Ovary (tissue), 9 donors: ENCODE measurements around the gene CTSW. TPM values are rescaled to one million over a fixed set of nuclear protein-coding genes. Genes with fewer than 3 reads are reported as not detected.

Experiments
- DNase-seq, 5 donors: peaks; one replicate each; pipeline ENCODE4 v3.0.0-alpha.2; 2019 to 2020
- H3K27ac ChIP-seq, 2 donors: fragments of 200-600 bp; one replicate each; pipeline versions ENCODE4 v1.5.1 to v1.8.0; 2019 to 2022
- H3K27me3 ChIP-seq: fragments of 200-600 bp; one replicate; pipeline ENCODE4 v1.8.0; 2022
- H3K36me3 ChIP-seq: fragments of 200-600 bp; sonication (generic); one replicate; pipeline ENCODE4 v1.5.1; 2019
- H3K4me1 ChIP-seq: one replicate; pipeline ENCODE4 v1.8.1; 2013; ENCODE audit warnings: mild to moderate bottlenecking, moderate library complexity; ENCODE audit not compliant: insufficient read depth
- H3K4me3 ChIP-seq: fragments of 200-600 bp; sonication (generic); one replicate; pipeline ENCODE4 v1.5.1; 2017
- H3K9me3 ChIP-seq, 2 donors: fragments of 200-600 bp in 1 of 2; sonication (generic) in 1 of 2; one replicate each; pipeline versions ENCODE4 v1.5.1 to v1.8.1; 2013 to 2019; ENCODE audit warnings: mild to moderate bottlenecking in 1 of 2, moderate library complexity in 1 of 2
- EP300 ChIP-seq: sonication (generic); formaldehyde crosslinking; IDR thresholded peaks from one replicate; pipeline ENCODE4 v1.6.1; 2017; ENCODE audit warnings: antibody characterized with exemption
- POLR2A ChIP-seq: fragments of 450-650 bp; IDR thresholded peaks from one replicate; pipeline ENCODE4 v1.6.1; 2017; ENCODE audit warnings: antibody characterized with exemption, mild to moderate bottlenecking, moderate library complexity
- WGBS, 3 donors: extraction: QIAGEN DNeasy Blood & Tissue Kit in 1 of 3; methylation state at CpG; one replicate each; pipeline versions ENCODE4 v1.1.5 to v1.1.7; 2013 to 2017; 5-methylcytosine and 5-hydroxymethylcytosine counted together
- intact Hi-C, 4 donors: fragments of 100-400 bp; cut with DNase I; formaldehyde crosslinking; loops; one replicate each; pipeline versions ENCODE4 v1.11.0 to v1.15.1; 2022 to 2023
- polyA plus RNA-seq, 2 donors: library from polyadenylated mRNA; stranded (reverse); fragments of 200-250 nt in 1 of 2; fragments of 350-450 nt in 1 of 2; fragmentation: Illumina TruSeq in 1 of 2; extraction: RNeasy Lipid Tissue Mini Kit (QIAGEN cat#74804) in 1 of 2; gene quantifications; one replicate each; pipeline ENCODE4 v1.2.3, GENCODE V29; 2013 to 2014
- total RNA-seq, 7 donors: library from RNA; depleted of rRNA in 2 of 7; stranded (reverse); fragments of >200 nt in 2 of 7; fragmentation: NEBNext Ultra II Directional in 3 of 7; extraction: Animal tissue kit (Norgen Biotek cat#: 25700) in 3 of 7; gene quantifications; one replicate each; pipeline versions ENCODE4 v1.1.0 to v1.2.4, GENCODE V29; 2016 to 2023
- TF ChIP-seq, protein P1 (sequence below), 3 donors: fragments of 450-650 bp in 2 of 3; fragments of 200-600 bp in 1 of 3; IDR thresholded peaks; one replicate each; pipeline versions ENCODE4 v1.5.1 to v1.8.0; 2016 to 2022; ENCODE audit warnings: antibody characterized with exemption in 3 of 3, mild to moderate bottlenecking in 1 of 3
- donor health status: DM: no; HTN: no; CAD: no; lungs with moderate emphysema.
- donor health status: DM: no; HTN: no; CAD: no.
- donor health status: Bipolar disorder and iron deficiency.
- donor health status: DM: yes; HTN: yes; CAD: no.
- donor health status: DM: no; HTN: no; CAD: no.
- donor health status: DM: yes; HTN: yes; CAD: no.

CTSW gene
- total and polyA plus RNA-seq, 9 donors: 0.30 to 1.3 (median 0.81) TPM

GRCh38 chr11:65903068-65903481 is 23.4 kb downstream of the CTSW start:
- peaks cover 2% of the 10 kb centered on the region for H3K4me1 ChIP-seq
- H3K27me3 ChIP-seq: peaks cover 4% of the 10 kb centered on the region
- TF ChIP-seq EP300 (no peak), POLR2A (no peak)
- no peaks in the 10 kb centered on the region for H3K36me3 ChIP-seq
- intact Hi-C loops: no loop called here
- H3K27ac ChIP-seq: no peak overlapping the region
- no peak overlapping the region for H3K4me3 ChIP-seq
- DNase-seq: no peak
- H3K9me3 ChIP-seq: no peaks in the 10 kb centered on the region
- 18 to 31% (median 25%) methylated on average over 5 of the region's 5 CpGs for WGBS, 3 donors

GRCh38 chr11:65903715-65904114 is 24.1 kb downstream of the CTSW start:
- Histone ChIP-seq H3K4me3 (no peak overlapping the region), H3K27ac (no peak overlapping the region), H3K9me3 (no peaks in the 10 kb centered on the region), H3K4me1 (peaks cover 2% of the 10 kb centered on the region), H3K27me3 (peaks cover 3% of the 10 kb centered on the region), H3K36me3 (no peaks in the 10 kb centered on the region)
- TF ChIP-seq POLR2A: no peak
- TF ChIP-seq, protein P1, sequence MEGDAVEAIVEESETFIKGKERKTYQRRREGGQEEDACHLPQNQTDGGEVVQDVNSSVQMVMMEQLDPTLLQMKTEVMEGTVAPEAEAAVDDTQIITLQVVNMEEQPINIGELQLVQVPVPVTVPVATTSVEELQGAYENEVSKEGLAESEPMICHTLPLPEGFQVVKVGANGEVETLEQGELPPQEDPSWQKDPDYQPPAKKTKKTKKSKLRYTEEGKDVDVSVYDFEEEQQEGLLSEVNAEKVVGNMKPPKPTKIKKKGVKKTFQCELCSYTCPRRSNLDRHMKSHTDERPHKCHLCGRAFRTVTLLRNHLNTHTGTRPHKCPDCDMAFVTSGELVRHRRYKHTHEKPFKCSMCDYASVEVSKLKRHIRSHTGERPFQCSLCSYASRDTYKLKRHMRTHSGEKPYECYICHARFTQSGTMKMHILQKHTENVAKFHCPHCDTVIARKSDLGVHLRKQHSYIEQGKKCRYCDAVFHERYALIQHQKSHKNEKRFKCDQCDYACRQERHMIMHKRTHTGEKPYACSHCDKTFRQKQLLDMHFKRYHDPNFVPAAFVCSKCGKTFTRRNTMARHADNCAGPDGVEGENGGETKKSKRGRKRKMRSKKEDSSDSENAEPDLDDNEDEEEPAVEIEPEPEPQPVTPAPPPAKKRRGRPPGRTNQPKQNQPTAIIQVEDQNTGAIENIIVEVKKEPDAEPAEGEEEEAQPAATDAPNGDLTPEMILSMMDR (IDR thresholded peaks at IDR 0.05): no peak
- no peak for TF ChIP-seq EP300
- no peak for DNase-seq
- WGBS, 3 donors: 71 to 76% (median 73%) methylated on average over 8 of the region's 8 CpGs
- intact Hi-C loops: no loop called here

GRCh38 chr11:65906602-65907001 is 27.0 kb downstream of the CTSW start:
- no peaks in the 10 kb centered on the region for H3K27me3 ChIP-seq
- peaks cover 4% of the 10 kb centered on the region for H3K4me1 ChIP-seq
- no peak for DNase-seq
- H3K36me3 ChIP-seq: no peaks in the 10 kb centered on the region
- no peaks in the 10 kb centered on the region for H3K9me3 ChIP-seq
- no peak overlapping the region for H3K4me3 ChIP-seq
- TF ChIP-seq, protein P1 (IDR thresholded peaks at IDR 0.05): no peak
- TF ChIP-seq POLR2A (no peak), EP300 (no peak)
- 81 to 89% (median 84%) methylated on average over 5 of the region's 5 CpGs for WGBS, 3 donors
- H3K27ac ChIP-seq: no peak overlapping the region
- intact Hi-C loops: no loop called here

DNA sequence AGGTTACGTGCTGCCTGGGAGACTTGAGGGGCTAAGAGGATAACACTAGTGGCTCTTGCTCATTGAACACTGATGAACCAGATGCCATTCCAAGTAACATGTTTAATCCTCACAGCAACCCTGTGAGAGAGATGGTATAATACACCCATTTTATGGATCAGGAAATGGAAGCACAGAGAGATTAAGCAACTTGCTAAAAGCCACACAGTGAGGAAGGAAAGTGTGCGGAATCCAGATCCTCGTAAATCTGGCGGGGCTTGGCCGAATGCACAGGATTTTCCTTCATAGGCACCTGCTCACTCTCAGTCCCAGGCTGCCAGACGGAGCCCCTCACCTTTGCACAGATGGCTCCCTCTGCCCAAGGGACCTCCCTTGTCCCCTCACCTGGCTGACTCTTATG is 28.2 kb downstream of the CTSW start:
- peaks cover 10% of the 10 kb centered on the region for H3K4me1 ChIP-seq
- H3K9me3 ChIP-seq: no peaks in the 10 kb centered on the region
- DNase-seq: no peak
- no peaks in the 10 kb centered on the region for H3K27me3 ChIP-seq
- no peaks in the 10 kb centered on the region for H3K36me3 ChIP-seq
- TF ChIP-seq, protein P1 (IDR thresholded peaks at IDR 0.05): no peak
- TF ChIP-seq POLR2A (no peak), EP300 (no peak)
- intact Hi-C loops: no loop called here
- H3K27ac ChIP-seq: no peak overlapping the region
- H3K4me3 ChIP-seq: no peak overlapping the region
- WGBS, 3 donors: 70 to 81% (median 79%) methylated on average over 6 of the region's 6 CpGs

DNA sequence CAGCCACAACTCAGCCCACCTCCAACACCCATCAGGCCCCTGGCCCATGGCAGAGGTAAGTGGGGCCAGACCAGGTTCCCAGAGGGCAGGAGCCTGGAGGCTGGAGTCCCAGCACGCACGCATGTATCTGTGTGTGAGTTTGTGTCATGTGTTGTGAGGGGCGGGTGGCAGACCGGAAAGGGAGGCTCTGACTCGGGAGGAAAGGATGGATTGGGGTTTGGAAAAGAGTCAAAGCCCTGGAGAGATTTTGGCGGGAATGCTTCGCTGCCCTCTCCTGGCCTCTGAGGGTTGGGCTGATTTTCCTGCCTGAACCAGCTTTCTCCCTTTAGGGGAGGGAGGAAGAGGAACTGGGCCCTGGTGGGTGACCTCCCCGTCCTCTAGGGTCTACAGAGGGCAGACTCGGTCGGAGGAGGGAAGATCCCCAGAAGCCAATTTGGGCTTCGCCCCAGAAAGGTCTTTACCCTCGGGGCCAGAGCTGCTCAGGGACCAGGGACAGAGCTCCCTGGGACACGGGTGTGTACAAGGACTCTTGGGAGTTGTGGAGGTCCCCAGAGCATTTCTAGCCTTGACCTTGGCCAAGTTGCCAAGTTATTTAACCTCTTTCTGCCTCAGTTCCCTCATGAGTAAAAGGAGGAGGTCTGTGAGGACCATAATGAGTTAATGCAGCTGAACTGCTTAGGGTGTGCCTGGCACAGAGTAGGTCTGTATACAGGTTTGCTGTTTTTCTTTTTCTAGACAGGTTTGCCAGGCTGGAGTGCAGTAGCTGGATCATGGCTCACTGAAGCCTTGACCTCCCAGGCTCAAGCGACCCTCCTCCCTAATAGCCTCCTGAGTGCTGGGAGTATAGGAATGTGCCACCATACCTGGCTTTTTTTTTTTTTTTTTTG is 32.3 kb downstream of the CTSW start:
- Histone ChIP-seq H3K27ac (no peak overlapping the region), H3K36me3 (no peaks in the 10 kb centered on the region), H3K27me3 (no peaks in the 10 kb centered on the region), H3K9me3 (no peaks in the 10 kb centered on the region), H3K4me3 (no peak overlapping the region), H3K4me1 (peaks cover 28% of the 10 kb centered on the region)
- TF ChIP-seq, protein P1 (IDR thresholded peaks at IDR 0.05): peak in 2 of 3 donors; percentile 40 to 42
- TF ChIP-seq POLR2A (no peak), EP300 (no peak)
- DNase-seq: peak; percentile 72 to 82 (median 73)
- intact Hi-C loops: no loop called here
- 11 to 16% (median 15%) methylated on average over 14 of the region's 14 CpGs for WGBS, 3 donors
